Measurements from ENCODE around the gene ITGA8.

- TF ChIP-seq CTCF (IDR thresholded peaks at IDR 0.05; ENCODE audit: low read length) (no peak), EZH2 (IDR thresholded peaks at IDR 0.05; ENCODE audit: borderline replicate concordance, low read length) (no peak)
Measured at GRCh38 chr10:15472431-15473395, 247.0 kb downstream of the ITGA8 start.

Data from OCI-LY1 (cell line).